SK-N-SH (cell line): ENCODE data around the gene CBLB. TPM values are rescaled to one million over a fixed set of nuclear protein-coding genes. Genes with fewer than 3 reads are reported as not detected.

Source experiments
- CTCF ChIA-PET: fragments of 300-600, 350-600 bp; formaldehyde crosslinking; extraction: SDS; loops from one replicate; lab custom pipeline; 2021; lab: Yijun Ruan, JAX
- POLR2A ChIA-PET: fragments of 350-600 bp; sonication (Branson Sonifier 250); formaldehyde crosslinking; extraction: SDS; loops from one replicate; lab custom pipeline; 2020; ENCODE audit warnings: antibody characterized with exemption, inconsistent platforms; lab: Yijun Ruan, JAX
- DNase-seq: peaks from one replicate; pipeline ENCODE4 v3.0.0; 2012
- H2AFZ ChIP-seq: fragments of 200-600 bp; sonication (generic); 2 replicates; pipeline ENCODE4 v1.8.1; 2016; ENCODE audit warnings: antibody characterized with exemption, mild to moderate bottlenecking, low read depth
- H3F3A ChIP-seq: fragments of 200-600 bp; sonication (generic); replicated peaks from 2 replicates; pipeline ENCODE3; 2016; ENCODE audit warnings: antibody characterized with exemption, mild to moderate bottlenecking; ENCODE audit not compliant: insufficient read depth
- H3K27ac ChIP-seq, 2 experiments: fragments of 200-500 bp in 1 of 2; fragments of 200-600 bp in 1 of 2; sonication (Bioruptor generic) in 1 of 2; sonication (generic), shearing (Covaris generic) in 1 of 2; 2 replicates each; pipeline versions ENCODE4 v1.5.1 to v1.6.1; 2014 to 2016; ENCODE audit warnings: low read depth in 2 of 2, inconsistent platforms in 1 of 2, low read length in 1 of 2, mild to moderate bottlenecking in 1 of 2, mixed read lengths in 1 of 2
- H3K27me3 ChIP-seq: fragments of 200-600 bp; sonication (generic), shearing (Covaris generic); 2 replicates; pipeline ENCODE4 v1.6.1; 2016; ENCODE audit warnings: mixed run types; ENCODE audit not compliant: insufficient read depth
- H3K36me3 ChIP-seq, 2 experiments: fragments of 200-500 bp in 1 of 2; fragments of 200-600 bp in 1 of 2; sonication (Bioruptor generic) in 1 of 2; sonication (generic) in 1 of 2; replicated peaks in 1 of 2; 2 replicates each; pipeline versions ENCODE3 to v1.5.1; 2014 to 2016; ENCODE audit warnings: low read length in 1 of 2, mild to moderate bottlenecking in 1 of 2; ENCODE audit not compliant: insufficient read depth in 2 of 2, control insufficient read depth in 1 of 2
- H3K4me1 ChIP-seq, 2 experiments: fragments of 200-500 bp in 1 of 2; fragments of 200-600 bp in 1 of 2; sonication (Bioruptor generic) in 1 of 2; sonication (generic), shearing (Covaris generic) in 1 of 2; 2 replicates each; pipeline versions ENCODE4 v1.5.1 to v1.6.1; 2014 to 2016; ENCODE audit warnings: low read depth in 1 of 2, low read length in 1 of 2, mixed run types in 1 of 2; ENCODE audit not compliant: insufficient read depth in 2 of 2, control insufficient read depth in 1 of 2
- H3K4me2 ChIP-seq: fragments of 200-600 bp; sonication (generic), shearing (Covaris generic); 2 replicates; pipeline ENCODE4 v1.6.1; 2017; ENCODE audit warnings: mixed run types
- H3K4me3 ChIP-seq, 2 experiments: fragments of 200-500 bp in 1 of 2; fragments of 200-600 bp in 1 of 2; sonication (Bioruptor generic) in 1 of 2; sonication (generic), shearing (Covaris generic) in 1 of 2; 2 replicates each; pipeline versions ENCODE4 v1.5.1 to v1.8.1; 2014 to 2016; ENCODE audit warnings: low read depth in 2 of 2, inconsistent platforms in 1 of 2, low read length in 1 of 2, mild to moderate bottlenecking in 1 of 2, mixed read lengths in 1 of 2, moderate library complexity in 1 of 2
- H3K79me2 ChIP-seq: fragments of 200-600 bp; sonication (generic); 2 replicates; pipeline ENCODE4 v1.8.1; 2017; ENCODE audit warnings: mild to moderate bottlenecking; ENCODE audit not compliant: insufficient read depth
- H3K9ac ChIP-seq: fragments of 200-600 bp; sonication (generic); 2 replicates; pipeline ENCODE4 v1.6.1; 2017; ENCODE audit warnings: mixed run types
- H3K9me2 ChIP-seq: fragments of 200-600 bp; sonication (generic); 2 replicates; pipeline ENCODE4 v1.6.1; 2017; ENCODE audit warnings: mixed run types
- H3K9me3 ChIP-seq: fragments of 200-600 bp; sonication (generic); 2 replicates; pipeline ENCODE4 v1.6.1; 2017; ENCODE audit warnings: mixed run types, mild to moderate bottlenecking, moderate library complexity
- H4K20me1 ChIP-seq: fragments of 200-600 bp; sonication (generic); 2 replicates; pipeline ENCODE4 v1.6.1; 2017; ENCODE audit warnings: mild to moderate bottlenecking, mixed run types; ENCODE audit not compliant: insufficient read depth
- CHD2 ChIP-seq: fragments of 150-350 bp; IDR thresholded peaks from 2 replicates; pipeline ENCODE4 v1.6.1; 2018; ENCODE audit warnings: low read length; ENCODE audit not compliant: partially characterized antibody
- CTCF ChIP-seq: fragments of 200-600 bp; sonication (generic); IDR thresholded peaks from 2 replicates; pipeline ENCODE4 v1.6.1; 2017; ENCODE audit warnings: antibody characterized with exemption, mild to moderate bottlenecking, moderate library complexity
- ELF1 ChIP-seq: IDR thresholded peaks from 2 replicates; pipeline ENCODE4 v1.4.0; 2012
- EP300 ChIP-seq, 2 experiments: IDR thresholded peaks; 2 replicates each; pipeline versions ENCODE4 v1.4.0 to v1.6.1; 2012; ENCODE audit warnings: borderline replicate concordance in 1 of 2, low read depth in 1 of 2, low read length in 1 of 2
- EZH2phosphoT487 ChIP-seq: fragments of 200-600 bp; sonication (generic); IDR thresholded peaks from 2 replicates; pipeline ENCODE4 v1.6.1; 2017; ENCODE audit warnings: low read depth, mixed run types, mild to moderate bottlenecking, antibody characterized with exemption, moderate library complexity, borderline replicate concordance
- FOSL2 ChIP-seq: IDR thresholded peaks from 2 replicates; pipeline ENCODE4 v1.4.0; 2012; ENCODE audit warnings: low read depth, mild to moderate bottlenecking, moderate library complexity, borderline replicate concordance
- FOXJ3 ChIP-seq: sonication (generic); formaldehyde crosslinking; IDR thresholded peaks from 2 replicates; pipeline ENCODE4 v1.5.1; 2020; ENCODE audit warnings: mild to moderate bottlenecking, missing genetic modification reagents
- FOXM1 ChIP-seq: IDR thresholded peaks from 2 replicates; pipeline ENCODE4 v1.4.0; 2012; ENCODE audit warnings: low read depth, mild to moderate bottlenecking
- IRF3 ChIP-seq: fragments of 150-350 bp; IDR thresholded peaks from 2 replicates; pipeline ENCODE4 v1.6.1; 2016; ENCODE audit warnings: mild to moderate bottlenecking, low read depth, low read length
- JUND ChIP-seq: IDR thresholded peaks from 2 replicates; pipeline ENCODE4 v1.4.0; 2012
- MXI1 ChIP-seq: IDR thresholded peaks from 2 replicates; pipeline ENCODE4 v1.6.1; 2012; ENCODE audit warnings: mild to moderate bottlenecking, low read depth, low read length, improper control_type of control experiment
- NFIC ChIP-seq: IDR thresholded peaks from 2 replicates; pipeline ENCODE4 v1.4.0; 2012; ENCODE audit warnings: borderline replicate concordance
- NRF1 ChIP-seq: IDR thresholded peaks from 2 replicates; pipeline ENCODE4 v1.6.1; 2012; ENCODE audit warnings: low read depth, mild to moderate bottlenecking, low read length
- POLR2AphosphoS5 ChIP-seq: IDR thresholded peaks from 2 replicates; pipeline ENCODE4 v1.6.1; 2012; ENCODE audit warnings: low read depth, low read length
- RAD21 ChIP-seq: IDR thresholded peaks from 2 replicates; pipeline ENCODE4 v1.6.1; 2012; ENCODE audit warnings: mild to moderate bottlenecking, low read length
- RFX5 ChIP-seq: IDR thresholded peaks from 2 replicates; pipeline ENCODE4 v1.6.1; 2012; ENCODE audit warnings: mild to moderate bottlenecking, improper control_type of control experiment, low read length
- RXRA ChIP-seq: IDR thresholded peaks from 2 replicates; pipeline ENCODE4 v1.4.0; 2012; ENCODE audit warnings: low read depth, mild to moderate bottlenecking, borderline replicate concordance
- SIN3A ChIP-seq: IDR thresholded peaks from 2 replicates; pipeline ENCODE4 v1.6.1; 2012; ENCODE audit warnings: low read depth, mild to moderate bottlenecking, low read length, moderate library complexity, borderline replicate concordance
- SMC3 ChIP-seq: IDR thresholded peaks from 2 replicates; pipeline ENCODE4 v1.6.1; 2012; ENCODE audit warnings: low read depth, low read length, improper control_type of control experiment
- TCF12 ChIP-seq: IDR thresholded peaks from 2 replicates; pipeline ENCODE4 v1.4.0; 2012
- TEAD4 ChIP-seq: IDR thresholded peaks from 2 replicates; pipeline ENCODE4 v1.4.0; 2012; ENCODE audit warnings: mild to moderate bottlenecking, borderline replicate concordance; ENCODE audit not compliant: insufficient read depth
- USF1 ChIP-seq: IDR thresholded peaks from 2 replicates; pipeline ENCODE4 v1.4.0; 2012; ENCODE audit warnings: low read depth, borderline replicate concordance
- WGBS: methylation state at CpG from one replicate; pipeline ENCODE4 v1.1.6; 2017; ENCODE audit warnings: low lambda C conversion rate; 5-methylcytosine and 5-hydroxymethylcytosine counted together
- polyA plus RNA-seq, 3 experiments: library from polyadenylated mRNA; depleted of rRNA; stranded (reverse); fragments of >200 nt; gene quantifications; 2 replicates each; pipeline ENCODE4 v1.2.3, GENCODE V29; 2012

CBLB gene
- polyA plus RNA-seq, 1 of the 3 experiments (the other 2 are of a cell fraction), result 4.4 TPM

DNA sequence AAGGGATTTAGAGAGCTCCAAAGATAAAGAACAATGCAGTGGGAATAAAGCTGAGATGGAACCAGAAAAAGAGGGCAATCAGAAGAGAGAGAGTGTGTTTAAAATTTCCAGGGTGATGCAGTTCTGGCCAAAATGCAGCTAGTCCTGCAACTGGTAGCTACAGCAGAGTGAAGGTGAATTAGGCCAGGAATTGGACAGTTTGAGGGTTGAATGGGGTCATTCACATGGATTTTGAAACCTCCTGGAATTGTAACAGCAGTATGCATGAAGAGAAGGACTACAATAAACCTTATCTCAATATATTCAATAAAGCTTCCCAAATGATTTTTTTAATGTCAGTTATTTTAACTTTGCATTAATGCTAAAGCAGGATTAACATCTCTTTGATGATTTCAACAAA, 85.2 kb downstream of the CBLB start (continued):
- no peak for TF ChIP-seq EP300 (IDR thresholded peaks at IDR 0.05; ENCODE audit: borderline replicate concordance in 1 of 2, low read depth in 1 of 2, low read length in 1 of 2)
- no peak for TF ChIP-seq EZH2phosphoT487
- no peak for TF ChIP-seq FOXM1
- no peak for TF ChIP-seq TEAD4
- no peak for TF ChIP-seq POLR2AphosphoS5
- no peak for TF ChIP-seq JUND
- no peak for TF ChIP-seq MXI1
- TF ChIP-seq CTCF, result no peak
- TF ChIP-seq NFIC, result no peak
- TF ChIP-seq RAD21, result no peak
- TF ChIP-seq ELF1, result no peak
- TF ChIP-seq CHD2, result no peak

DNA sequence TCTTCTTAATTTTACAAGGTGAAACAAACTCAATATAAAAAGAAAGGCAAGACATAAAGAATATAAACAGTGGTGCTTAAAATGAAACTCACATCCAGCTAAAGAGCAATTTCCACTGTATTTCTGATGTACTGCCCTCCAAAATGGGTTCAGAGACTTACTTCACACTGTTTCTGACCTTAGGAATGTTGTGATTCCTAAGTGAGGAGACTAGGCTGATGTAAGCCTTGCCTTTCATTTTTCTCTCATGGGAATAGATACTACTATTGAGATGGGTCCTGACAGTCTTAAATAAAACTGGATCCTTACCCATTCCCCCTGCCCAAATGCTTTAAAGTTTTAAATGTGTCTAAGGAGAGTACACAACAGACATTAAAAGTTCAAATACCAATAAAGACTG, 86.9 kb downstream of the CBLB start:
- Histone ChIP-seq H3K27me3 (no peaks in the 10 kb centered on the region), H3K9ac (no peak overlapping the region), H3K9me2 (no peaks in the 10 kb centered on the region), H3F3A (no peaks in the 10 kb centered on the region), H3K27ac (no peak overlapping the region), H3K36me3 (peaks cover 0 to 13% of the 10 kb centered on the region in 2 experiments), H2AFZ (no peak overlapping the region), H3K4me3 (no peak overlapping the region), H3K79me2 (peaks cover 20% of the 10 kb centered on the region), H3K4me1 (peaks cover 0 to 4% of the 10 kb centered on the region in 2 experiments; a peak in 3 of 4 replicates), H4K20me1 (no peaks in the 10 kb centered on the region; the same call in 1 of the 2 replicates), H3K9me3 (0 out of 2 replicates have a peak, but pooled peaks cover 3% of the 10 kb centered on the region), H3K4me2 (no peak overlapping the region)
- no peak for TF ChIP-seq NRF1
- ChIA-PET POLR2A (no interaction called here), CTCF (no interaction called here)
- no peak for DNase-seq

DNA sequence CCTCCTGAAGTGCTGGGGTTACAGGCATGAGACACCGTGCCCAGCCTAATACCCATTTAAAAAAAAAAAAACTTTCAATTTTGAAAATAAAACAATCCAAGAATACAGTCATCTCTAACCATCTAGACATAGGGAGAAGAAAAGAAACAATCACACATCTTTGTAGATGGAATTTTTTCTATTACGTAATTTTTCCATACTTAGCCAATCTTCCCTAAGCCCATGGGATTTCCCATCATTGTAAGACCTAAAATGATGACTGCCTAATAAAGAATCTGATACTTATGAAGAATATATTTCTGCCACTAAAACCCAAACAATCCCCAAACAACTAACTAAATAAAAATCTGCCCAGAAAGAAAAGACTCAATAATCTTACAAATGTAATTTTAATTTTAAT, 88.7 kb downstream of the CBLB start:
- no peak overlapping the region for H3K4me2 ChIP-seq
- ChIA-PET POLR2A (no interaction called here), CTCF (no interaction called here)
- no peak for DNase-seq
- no peak overlapping the region for H3K27ac ChIP-seq
- H3K36me3 ChIP-seq, result peaks cover 0 to 9% of the 10 kb centered on the region in 2 experiments
- WGBS, result 93% methylated on average over 2 of the region's 2 CpGs
- H3K9me3 ChIP-seq, result 0 out of 2 replicates have a peak, but pooled peaks cover 3% of the 10 kb centered on the region
- peaks cover 6% of the 10 kb centered on the region for H3F3A ChIP-seq
- H3K9ac ChIP-seq, result no peak overlapping the region
- H2AFZ ChIP-seq, result no peak overlapping the region
- no peaks in the 10 kb centered on the region for H3K27me3 ChIP-seq
- H3K9me2 ChIP-seq, result no peaks in the 10 kb centered on the region
- no peaks in the 10 kb centered on the region for H3K4me1 ChIP-seq
- no peak for TF ChIP-seq JUND
- TF ChIP-seq USF1, result no peak
- TF ChIP-seq SMC3, result no peak
- no peak for TF ChIP-seq NRF1
- no peak for TF ChIP-seq FOSL2
- no peak for TF ChIP-seq EZH2phosphoT487
- TF ChIP-seq TEAD4, result no peak
- no peak for TF ChIP-seq EP300 (IDR thresholded peaks at IDR 0.05; ENCODE audit: borderline replicate concordance in 1 of 2, low read depth in 1 of 2, low read length in 1 of 2)
- TF ChIP-seq IRF3, result no peak
- TF ChIP-seq TCF12, result no peak
- TF ChIP-seq ELF1, result no peak
- no peak for TF ChIP-seq RXRA
- no peak for TF ChIP-seq RAD21
- TF ChIP-seq FOXJ3 (CRISPR knock-in tag), result no peak
- TF ChIP-seq SIN3A, result no peak
- no peak for TF ChIP-seq RFX5
- H3K79me2 ChIP-seq, result peaks cover 5% of the 10 kb centered on the region; the same call in 1 of the 2 replicates
- H4K20me1 ChIP-seq, result no peaks in the 10 kb centered on the region
- no peak overlapping the region for H3K4me3 ChIP-seq
